ENCODE data around the gene SLC5A11. TPM values are rescaled to one million over a fixed set of nuclear protein-coding genes. Genes with fewer than 3 reads are reported as not detected.

Gene SLC5A11
- total and polyA plus RNA-seq, 2 of the 13 experiments (the other 11 are each of a cell fraction or from before 2014, with no cell fraction given): 1.2 to 3.3 TPM

DNA sequence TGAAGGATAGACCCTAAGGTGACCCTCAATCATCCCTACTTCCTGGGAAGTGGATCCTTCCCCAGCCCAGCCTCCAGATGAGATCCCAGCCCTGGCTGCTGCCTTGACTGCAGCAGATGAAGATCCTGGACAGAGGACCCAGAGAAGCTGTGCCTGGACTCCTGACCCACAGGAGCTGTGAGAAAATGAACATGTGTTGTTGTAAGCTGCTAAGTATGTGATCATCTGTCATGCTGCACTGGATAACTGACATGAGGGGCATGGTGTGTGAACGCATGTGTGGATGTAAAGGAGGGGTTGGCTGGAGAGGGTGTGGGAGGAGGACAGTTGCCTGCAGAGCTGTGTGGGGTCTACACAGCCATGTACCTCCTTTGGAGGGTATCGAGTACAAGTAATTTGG, 69.3 kb downstream of the SLC5A11 start:
- DNase-seq (ENCODE audit: low spot score) (no peak), ATAC-seq (peak; percentile 21), FAIRE-seq (no peak)
- H4K20me1 ChIP-seq (ENCODE audit: insufficient read depth, low read length): no peaks in the 10 kb centered on the region
- peaks cover 11 to 21% of the 10 kb centered on the region in 2 experiments; a peak in 4 of 5 replicates for H3K36me3 ChIP-seq (replicated peaks in 1 of 2; ENCODE audit: control insufficient read depth in 1 of 2, insufficient read depth in 2 of 2, low read length in 2 of 2)
- ChIA-PET CTCF (ENCODE audit: low intra/inter-chr PET ratio, low total read pairs) (no interaction called here), POLR2A (interaction anchor here (1.1 kb wide), 1 partner anchor 263 kb away, joined by 3 read pairs; no protein-coding TSS in a partner anchor)
- 94% methylated on average over 2 of the region's 2 CpGs for WGBS (ENCODE audit: low lambda C conversion rate)
- H3K4me1 ChIP-seq (ENCODE audit: insufficient read depth, low read length): no peaks in the 10 kb centered on the region
- no peak overlapping the region for H2AFZ ChIP-seq (ENCODE audit: low read length)
- no peak overlapping the region for H3K27ac ChIP-seq (ENCODE audit: extremely low read length, insufficient read depth, low read length)
- H3K4me3 ChIP-seq (replicated peaks in 1 of 3; ENCODE audit: insufficient read depth in 1 of 3, low read depth in 2 of 3, low read length in 3 of 3): no peak overlapping the region
- TF ChIP-seq ZNF224 (CRISPR knock-in tag; IDR thresholded peaks at IDR 0.05) (no peak), KLF13 (CRISPR knock-in tag; IDR thresholded peaks at IDR 0.05) (no peak), RBM39 (IDR thresholded peaks at IDR 0.05; ENCODE audit: low read depth, low read length, poor library complexity, severe bottlenecking) (no peak), FOXO1 (CRISPR knock-in tag; IDR thresholded peaks at IDR 0.05) (no peak), ZSCAN21 (CRISPR knock-in tag; IDR thresholded peaks at IDR 0.05; ENCODE audit: borderline replicate concordance) (no peak), POLR2AphosphoS2 (IDR thresholded peaks at IDR 0.05; ENCODE audit: low read depth, low read length) (no peak), IKZF4 (CRISPR knock-in tag; IDR thresholded peaks at IDR 0.05; ENCODE audit: borderline replicate concordance, low read depth, not compliant biosample characterization) (no peak), ZNF3 (CRISPR knock-in tag; IDR thresholded peaks at IDR 0.05) (no peak), HHEX (CRISPR knock-in tag; IDR thresholded peaks at IDR 0.05) (no peak), ZFP1 (CRISPR knock-in tag; IDR thresholded peaks at IDR 0.05) (no peak)
- TF ChIP-seq, protein P1, sequence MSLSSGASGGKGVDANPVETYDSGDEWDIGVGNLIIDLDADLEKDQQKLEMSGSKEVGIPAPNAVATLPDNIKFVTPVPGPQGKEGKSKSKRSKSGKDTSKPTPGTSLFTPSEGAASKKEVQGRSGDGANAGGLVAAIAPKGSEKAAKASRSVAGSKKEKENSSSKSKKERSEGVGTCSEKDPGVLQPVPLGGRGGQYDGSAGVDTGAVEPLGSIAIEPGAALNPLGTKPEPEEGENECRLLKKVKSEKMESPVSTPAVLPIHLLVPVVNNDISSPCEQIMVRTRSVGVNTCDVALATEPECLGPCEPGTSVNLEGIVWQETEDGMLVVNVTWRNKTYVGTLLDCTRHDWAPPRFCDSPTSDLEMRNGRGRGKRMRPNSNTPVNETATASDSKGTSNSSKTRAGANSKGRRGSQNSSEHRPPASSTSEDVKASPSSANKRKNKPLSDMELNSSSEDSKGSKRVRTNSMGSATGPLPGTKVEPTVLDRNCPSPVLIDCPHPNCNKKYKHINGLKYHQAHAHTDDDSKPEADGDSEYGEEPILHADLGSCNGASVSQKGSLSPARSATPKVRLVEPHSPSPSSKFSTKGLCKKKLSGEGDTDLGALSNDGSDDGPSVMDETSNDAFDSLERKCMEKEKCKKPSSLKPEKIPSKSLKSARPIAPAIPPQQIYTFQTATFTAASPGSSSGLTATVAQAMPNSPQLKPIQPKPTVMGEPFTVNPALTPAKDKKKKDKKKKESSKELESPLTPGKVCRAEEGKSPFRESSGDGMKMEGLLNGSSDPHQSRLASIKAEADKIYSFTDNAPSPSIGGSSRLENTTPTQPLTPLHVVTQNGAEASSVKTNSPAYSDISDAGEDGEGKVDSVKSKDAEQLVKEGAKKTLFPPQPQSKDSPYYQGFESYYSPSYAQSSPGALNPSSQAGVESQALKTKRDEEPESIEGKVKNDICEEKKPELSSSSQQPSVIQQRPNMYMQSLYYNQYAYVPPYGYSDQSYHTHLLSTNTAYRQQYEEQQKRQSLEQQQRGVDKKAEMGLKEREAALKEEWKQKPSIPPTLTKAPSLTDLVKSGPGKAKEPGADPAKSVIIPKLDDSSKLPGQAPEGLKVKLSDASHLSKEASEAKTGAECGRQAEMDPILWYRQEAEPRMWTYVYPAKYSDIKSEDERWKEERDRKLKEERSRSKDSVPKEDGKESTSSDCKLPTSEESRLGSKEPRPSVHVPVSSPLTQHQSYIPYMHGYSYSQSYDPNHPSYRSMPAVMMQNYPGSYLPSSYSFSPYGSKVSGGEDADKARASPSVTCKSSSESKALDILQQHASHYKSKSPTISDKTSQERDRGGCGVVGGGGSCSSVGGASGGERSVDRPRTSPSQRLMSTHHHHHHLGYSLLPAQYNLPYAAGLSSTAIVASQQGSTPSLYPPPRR (CRISPR knock-in tag; IDR thresholded peaks at IDR 0.05; ENCODE audit: borderline replicate concordance): no peak
- TF ChIP-seq, protein P2, sequence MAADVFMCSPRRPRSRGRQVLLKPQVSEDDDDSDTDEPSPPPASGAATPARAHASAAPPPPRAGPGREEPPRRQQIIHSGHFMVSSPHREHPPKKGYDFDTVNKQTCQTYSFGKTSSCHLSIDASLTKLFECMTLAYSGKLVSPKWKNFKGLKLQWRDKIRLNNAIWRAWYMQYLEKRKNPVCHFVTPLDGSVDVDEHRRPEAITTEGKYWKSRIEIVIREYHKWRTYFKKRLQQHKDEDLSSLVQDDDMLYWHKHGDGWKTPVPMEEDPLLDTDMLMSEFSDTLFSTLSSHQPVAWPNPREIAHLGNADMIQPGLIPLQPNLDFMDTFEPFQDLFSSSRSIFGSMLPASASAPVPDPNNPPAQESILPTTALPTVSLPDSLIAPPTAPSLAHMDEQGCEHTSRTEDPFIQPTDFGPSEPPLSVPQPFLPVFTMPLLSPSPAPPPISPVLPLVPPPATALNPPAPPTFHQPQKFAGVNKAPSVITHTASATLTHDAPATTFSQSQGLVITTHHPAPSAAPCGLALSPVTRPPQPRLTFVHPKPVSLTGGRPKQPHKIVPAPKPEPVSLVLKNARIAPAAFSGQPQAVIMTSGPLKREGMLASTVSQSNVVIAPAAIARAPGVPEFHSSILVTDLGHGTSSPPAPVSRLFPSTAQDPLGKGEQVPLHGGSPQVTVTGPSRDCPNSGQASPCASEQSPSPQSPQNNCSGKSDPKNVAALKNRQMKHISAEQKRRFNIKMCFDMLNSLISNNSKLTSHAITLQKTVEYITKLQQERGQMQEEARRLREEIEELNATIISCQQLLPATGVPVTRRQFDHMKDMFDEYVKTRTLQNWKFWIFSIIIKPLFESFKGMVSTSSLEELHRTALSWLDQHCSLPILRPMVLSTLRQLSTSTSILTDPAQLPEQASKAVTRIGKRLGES (CRISPR knock-in tag; IDR thresholded peaks at IDR 0.05; ENCODE audit: borderline replicate concordance): no peak
- no TSS peak for BruUV-seq (replicated peaks)
- intact Hi-C loops (cut with micrococcal nuclease; ENCODE audit: unreplicated experiment): no loop called here
- no peaks in the 10 kb centered on the region for H3K27me3 ChIP-seq (ENCODE audit: control insufficient read depth in 1 of 2, insufficient read depth in 2 of 2, low read length in 2 of 2)
- no peak overlapping the region for H3K4me2 ChIP-seq (ENCODE audit: low read depth, low read length)
- H3K79me2 ChIP-seq (ENCODE audit: insufficient read depth, low read length): no peaks in the 10 kb centered on the region
- in situ Hi-C loops (cut with HindIII; ENCODE audit: extremely low pct_ligation_motif_present, low pct_unique_long_range_greater_than_20kb): no loop called here
- H3K9me3 ChIP-seq (ENCODE audit: low read length): no peaks in the 10 kb centered on the region
- H3K9ac ChIP-seq (ENCODE audit: insufficient read depth, low read depth, low read length): no peak overlapping the region

Data from HepG2 (cell line).